HG03558 (cell line): ENCODE data around the gene CYP21A2.
"Not testable (repeated sequence)": the region's sequence is repeated elsewhere in the genome, so short reads cannot be mapped to it uniquely, and the experiment has no call there.

Experiments used
- ATAC-seq: cut with Tn5 transposase; IDR thresholded peaks from one replicate; pipeline ENCODE4 v1.9.1; 2021; ENCODE audit warnings: moderate number of reproducible peaks; ENCODE audit not compliant: unreplicated experiment; ENCODE audit errors: extremely low read depth

The CYP21A2 gene

DNA sequence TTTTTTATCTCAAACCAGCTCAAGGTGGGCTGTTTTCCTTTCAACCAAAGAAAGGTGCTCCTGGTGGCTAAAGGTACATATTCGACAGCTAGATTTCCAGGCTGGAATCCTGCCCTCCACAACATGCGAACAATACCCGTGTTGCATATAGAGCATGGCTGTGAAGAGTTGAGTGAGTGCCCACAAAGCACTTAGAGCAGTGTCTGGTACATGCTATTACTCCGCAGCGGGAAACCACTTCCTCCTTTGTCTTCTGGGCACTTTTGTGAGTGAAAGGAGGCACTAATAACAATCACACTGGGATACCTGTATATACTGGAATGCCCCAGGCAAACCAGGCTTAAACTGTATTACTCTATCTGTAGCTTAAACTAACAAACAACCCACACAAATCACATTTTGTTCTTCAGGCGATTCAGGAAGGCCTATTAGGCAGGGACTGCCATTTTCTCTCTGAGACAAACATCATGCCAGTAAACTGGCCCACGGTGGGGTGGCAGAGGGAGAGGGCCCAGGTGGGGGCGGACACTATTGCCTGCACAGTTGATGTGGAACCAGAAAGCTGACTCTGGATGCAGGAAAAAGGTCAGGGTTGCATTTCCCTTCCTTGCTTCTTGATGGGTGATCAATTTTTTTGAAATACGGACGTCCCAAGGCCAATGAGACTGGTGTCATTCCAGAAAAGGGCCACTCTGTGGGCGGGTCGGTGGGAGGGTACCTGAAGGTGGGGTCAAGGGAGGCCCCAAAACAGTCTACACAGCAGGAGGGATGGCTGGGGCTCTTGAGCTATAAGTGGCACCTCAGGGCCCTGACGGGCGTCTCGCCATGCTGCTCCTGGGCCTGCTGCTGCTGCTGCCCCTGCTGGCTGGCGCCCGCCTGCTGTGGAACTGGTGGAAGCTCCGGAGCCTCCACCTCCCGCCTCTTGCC is at the start of gene CYP21A2:
Gene CYP21A2, plus strand, starts transcription at position 818 of the 927 bp plus-strand sequence. Its CDS starts 8 bp downstream, at position 826.
- not testable (repeated sequence) for ATAC-seq

DNA sequence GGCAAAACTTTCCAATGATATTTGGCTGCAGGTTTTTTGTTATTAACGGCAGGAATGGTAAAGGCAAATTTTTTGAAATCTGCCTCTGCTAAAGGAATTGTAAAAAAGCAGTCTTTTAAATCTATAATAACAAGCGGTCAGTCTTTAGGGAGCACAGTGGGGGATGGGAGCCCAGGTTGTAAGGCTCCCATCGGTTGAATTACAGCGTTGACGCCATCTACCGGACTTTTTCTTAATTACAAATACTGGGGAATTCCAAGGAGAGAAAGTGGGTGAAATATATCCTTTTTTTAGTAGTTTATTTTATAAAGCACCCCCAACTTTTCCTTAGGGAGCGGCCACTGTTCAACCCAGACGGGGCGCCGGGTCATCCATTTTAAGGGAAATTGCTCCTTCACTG is 48.9 kb upstream of the CYP21A2 start:
- ATAC-seq, result not testable (repeated sequence)

DNA sequence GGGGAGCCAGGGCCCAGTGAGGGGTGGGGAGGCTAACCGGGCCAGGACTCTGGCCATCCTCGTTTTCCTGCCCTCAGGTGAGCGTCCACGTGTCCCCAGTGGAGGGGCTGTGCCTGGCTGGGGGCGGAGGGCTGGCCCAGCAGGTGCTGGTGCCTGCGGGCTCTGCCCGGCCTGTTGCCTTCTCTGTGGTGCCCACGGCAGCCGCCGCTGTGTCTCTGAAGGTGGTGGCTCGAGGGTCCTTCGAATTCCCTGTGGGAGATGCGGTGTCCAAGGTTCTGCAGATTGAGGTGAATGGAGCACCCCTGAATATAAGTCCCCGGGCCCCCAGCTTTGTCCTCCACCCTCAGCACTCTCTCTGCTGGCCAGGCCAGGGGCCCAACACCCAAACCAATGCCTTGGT is 43.8 kb upstream of the CYP21A2 start:
- not testable (repeated sequence) for ATAC-seq

DNA sequence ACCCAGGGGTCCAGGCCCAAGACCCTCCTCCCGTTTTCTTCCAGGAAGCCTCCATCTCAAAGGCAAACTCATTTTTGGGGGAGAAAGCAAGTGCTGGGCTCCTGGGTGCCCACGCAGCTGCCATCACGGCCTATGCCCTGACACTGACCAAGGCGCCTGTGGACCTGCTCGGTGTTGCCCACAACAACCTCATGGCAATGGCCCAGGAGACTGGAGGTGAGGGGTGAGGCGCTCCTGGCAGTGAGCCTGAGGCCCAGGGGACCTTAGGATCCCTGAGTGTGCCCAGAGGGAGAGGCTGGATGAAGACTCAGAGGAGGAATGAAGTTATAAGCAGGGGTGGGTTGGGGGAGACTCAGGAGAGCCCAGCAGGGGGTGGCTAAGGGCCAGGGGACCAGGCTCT is 41.8 kb upstream of the CYP21A2 start:
- not testable (repeated sequence) for ATAC-seq

DNA sequence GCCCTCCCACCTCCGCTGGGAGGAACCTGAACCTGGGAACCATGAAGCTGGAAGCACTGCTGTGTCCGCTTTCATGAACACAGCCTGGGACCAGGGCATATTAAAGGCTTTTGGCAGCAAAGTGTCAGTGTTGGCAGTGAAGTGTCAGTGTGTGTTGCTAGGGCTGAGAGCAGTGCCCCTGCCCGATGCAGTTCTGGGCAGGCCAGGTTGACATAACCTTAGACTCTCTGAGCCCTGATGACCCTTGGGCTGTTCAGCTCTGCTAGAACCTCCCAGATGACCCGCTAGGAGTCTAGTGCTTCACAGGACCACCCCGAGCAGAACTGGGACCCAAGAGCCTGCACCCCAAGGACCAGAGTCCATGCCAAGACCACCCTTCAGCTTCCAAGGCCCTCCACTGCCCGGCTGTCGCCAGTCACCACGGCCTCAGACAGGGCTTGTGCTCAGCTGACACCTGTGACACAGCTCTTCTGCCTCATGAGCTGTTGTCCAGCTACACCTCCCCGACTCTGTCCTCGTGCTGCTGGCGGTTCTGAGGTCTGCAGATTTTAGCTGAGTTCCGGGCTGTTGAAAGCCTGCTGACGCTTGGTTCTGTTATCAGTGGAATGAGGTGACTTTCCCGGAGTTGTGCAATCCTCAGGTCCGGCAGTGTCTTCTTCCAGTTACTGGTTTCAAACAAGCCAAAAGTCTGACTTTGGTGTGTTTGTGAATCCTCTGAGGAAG is 35.5 kb upstream of the CYP21A2 start:
- ATAC-seq, result not testable (repeated sequence)

DNA sequence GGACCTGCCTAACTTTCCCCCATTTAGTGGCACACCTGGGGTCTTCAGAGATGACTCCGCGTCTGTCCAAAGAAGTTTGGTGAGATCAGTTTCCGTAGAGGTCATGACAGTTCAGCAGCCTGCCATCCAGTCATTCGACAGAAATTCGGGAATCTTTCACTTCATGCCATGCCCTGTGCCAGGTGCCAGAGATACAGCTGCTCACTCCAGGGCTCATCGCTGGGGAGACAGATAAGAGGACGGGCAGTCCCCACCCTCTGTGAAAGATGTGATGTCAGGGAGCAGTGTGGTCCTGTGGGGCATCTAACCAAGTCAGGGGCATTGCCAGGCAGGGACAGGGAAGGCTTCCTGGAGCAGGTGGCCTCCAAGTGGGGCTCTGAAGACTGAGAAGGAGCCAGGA is 34.9 kb upstream of the CYP21A2 start:
- ATAC-seq, result not testable (repeated sequence)

DNA sequence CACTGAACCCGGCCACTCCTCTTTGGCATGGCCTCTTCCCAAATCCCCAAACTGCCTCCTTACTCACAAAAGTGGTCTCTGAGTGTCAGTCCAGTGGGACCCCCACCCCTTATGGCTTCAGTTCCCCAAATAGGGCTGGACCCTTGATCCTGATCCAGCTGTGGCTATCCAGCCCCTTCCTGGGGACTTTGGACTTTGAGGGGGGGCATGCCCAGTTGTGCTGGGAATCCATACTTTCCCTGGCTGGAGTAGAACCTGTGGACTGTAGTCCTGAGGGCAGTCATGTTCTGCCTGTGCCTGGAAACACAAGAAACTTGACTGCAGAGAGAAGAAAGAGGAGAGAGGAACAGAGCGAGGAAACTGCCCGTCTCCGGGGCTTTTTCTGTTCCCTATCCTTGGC is 33.8 kb upstream of the CYP21A2 start:
- ATAC-seq, result not testable (repeated sequence)

DNA sequence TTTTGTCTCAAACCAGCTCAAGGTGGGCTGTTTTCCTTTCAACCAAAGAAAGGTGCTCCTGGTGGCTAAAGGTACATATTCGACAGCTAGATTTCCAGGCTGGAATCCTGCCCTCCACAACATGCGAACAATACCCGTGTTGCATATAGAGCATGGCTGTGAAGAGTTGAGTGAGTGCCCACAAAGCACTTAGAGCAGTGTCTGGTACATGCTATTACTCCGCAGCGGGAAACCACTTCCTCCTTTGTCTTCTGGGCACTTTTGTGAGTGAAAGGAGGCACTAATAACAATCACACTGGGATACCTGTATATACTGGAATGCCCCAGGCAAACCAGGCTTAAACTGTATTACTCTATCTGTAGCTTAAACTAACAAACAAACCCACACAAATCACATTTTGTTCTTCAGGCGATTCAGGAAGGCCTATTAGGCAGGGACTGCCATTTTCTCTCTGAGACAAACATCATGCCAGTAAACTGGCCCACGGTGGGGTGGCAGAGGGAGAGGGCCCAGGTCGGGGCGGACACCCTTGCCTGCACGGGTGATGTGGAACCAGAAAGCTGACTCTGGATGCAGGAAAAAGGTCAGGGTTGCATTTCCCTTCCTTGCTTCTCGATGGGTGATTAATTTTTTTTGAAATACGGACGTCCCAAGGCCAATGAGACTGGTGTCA is 33.2 kb upstream of the CYP21A2 start:
- not testable (repeated sequence) for ATAC-seq

DNA sequence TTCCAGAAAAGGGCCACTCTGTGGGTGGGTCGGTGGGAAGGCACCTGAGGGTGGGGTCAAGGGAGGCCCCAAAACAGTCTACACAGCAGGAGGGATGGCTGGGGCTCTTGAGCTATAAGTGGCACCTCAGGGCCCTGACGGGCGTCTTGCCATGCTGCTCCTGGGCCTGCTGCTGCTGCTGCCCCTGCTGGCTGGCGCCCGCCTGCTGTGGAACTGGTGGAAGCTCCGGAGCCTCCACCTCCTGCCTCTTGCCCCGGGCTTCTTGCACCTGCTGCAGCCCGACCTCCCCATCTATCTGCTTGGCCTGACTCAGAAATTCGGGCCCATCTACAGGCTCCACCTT is 32.7 kb upstream of the CYP21A2 start:
- not testable (repeated sequence) for ATAC-seq

DNA sequence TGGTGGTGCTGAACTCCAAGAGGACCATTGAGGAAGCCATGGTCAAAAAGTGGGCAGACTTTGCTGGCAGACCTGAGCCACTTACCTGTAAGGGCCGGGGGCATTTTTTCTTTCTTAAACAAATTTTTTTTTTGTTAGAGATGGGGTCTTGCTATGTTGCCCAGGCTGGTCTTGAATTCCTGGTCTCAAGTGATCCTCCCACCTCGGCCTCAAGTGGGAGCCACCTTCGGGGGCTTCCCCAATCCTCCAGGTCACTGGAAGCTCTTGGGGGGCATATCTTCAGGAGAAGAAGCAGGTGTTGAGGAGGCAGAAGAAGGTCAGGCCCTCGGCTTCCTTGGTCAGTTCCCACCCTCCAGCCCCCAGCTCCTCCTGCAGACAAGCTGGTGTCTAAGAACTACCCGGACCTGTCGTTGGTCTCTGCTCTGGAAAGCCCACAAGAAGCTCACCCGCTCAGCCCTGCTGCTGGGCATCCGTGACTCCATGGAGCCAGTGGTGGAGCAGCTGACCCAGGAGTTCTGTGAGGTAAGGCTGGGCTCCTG is 32.2 kb upstream of the CYP21A2 start:
- ATAC-seq, result not testable (repeated sequence)

DNA sequence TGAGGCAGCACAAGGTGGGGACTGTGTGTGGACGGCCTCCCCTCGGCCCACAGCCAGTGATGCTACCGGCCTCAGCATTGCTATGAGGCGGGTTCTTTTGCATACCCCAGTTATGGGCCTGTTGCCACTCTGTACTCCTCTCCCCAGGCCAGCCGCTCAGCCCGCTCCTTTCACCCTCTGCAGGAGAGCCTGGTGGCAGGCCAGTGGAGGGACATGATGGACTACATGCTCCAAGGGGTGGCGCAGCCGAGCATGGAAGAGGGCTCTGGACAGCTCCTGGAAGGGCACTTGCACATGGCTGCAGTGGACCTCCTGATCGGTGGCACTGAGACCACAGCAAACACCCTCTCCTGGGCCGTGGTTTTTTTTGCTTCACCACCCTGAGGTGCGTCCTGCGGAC is 31.1 kb upstream of the CYP21A2 start:
- not testable (repeated sequence) for ATAC-seq

DNA sequence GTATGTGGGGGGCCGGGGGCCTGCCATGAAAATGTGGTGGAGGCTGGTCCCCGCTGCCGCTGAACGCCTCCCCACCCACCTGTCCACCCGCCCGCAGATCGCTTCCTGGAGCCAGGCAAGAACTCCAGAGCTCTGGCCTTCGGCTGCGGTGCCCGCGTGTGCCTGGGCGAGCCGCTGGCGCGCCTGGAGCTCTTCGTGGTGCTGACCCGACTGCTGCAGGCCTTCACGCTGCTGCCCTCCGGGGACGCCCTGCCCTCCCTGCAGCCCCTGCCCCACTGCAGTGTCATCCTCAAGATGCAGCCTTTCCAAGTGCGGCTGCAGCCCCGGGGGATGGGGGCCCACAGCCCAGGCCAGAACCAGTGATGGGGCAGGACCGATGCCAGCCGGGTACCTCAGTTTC is 30.2 kb upstream of the CYP21A2 start:
- ATAC-seq, result not testable (repeated sequence)

DNA sequence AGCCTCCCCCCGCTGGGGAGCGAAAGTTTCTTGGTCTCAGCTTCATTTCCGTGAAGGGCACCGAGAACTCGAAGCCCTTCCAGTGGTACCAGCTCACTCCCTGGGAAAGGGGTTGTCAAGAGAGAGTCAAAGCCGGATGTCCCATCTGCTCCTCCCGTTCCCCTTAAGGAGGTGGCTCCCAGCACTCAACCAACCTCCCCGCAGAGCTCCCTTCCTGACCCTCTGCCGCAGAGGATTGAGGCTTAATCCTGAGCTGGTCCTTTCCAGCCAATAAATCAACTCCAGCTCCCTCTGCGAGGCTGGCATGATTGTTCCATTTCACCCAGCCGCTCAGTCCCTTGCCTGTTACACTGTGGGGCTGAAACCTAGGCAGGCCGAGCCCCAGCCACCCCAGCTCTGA is 29.6 kb upstream of the CYP21A2 start:
- not testable (repeated sequence) for ATAC-seq

DNA sequence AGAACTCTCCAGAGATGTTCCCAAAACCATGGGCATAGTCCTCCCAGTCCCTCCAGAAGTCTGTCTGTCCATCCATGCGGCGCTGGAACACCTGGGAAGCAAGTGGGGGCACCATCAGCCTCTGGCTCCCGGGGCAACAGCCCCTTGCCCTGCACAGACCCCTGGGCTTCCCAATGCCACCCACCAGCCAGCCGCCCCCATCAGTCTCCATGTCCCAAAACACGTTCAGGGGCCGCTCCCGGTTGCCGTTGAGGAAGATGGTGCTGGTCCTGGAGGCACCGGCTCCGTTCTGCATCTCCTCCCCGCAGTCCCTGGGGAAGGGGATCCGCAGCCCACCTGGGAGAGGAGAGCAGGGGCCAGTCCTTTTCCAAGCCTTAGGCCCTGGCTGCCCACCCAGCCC is 28.7 kb upstream of the CYP21A2 start:
- ATAC-seq, result not testable (repeated sequence)

DNA sequence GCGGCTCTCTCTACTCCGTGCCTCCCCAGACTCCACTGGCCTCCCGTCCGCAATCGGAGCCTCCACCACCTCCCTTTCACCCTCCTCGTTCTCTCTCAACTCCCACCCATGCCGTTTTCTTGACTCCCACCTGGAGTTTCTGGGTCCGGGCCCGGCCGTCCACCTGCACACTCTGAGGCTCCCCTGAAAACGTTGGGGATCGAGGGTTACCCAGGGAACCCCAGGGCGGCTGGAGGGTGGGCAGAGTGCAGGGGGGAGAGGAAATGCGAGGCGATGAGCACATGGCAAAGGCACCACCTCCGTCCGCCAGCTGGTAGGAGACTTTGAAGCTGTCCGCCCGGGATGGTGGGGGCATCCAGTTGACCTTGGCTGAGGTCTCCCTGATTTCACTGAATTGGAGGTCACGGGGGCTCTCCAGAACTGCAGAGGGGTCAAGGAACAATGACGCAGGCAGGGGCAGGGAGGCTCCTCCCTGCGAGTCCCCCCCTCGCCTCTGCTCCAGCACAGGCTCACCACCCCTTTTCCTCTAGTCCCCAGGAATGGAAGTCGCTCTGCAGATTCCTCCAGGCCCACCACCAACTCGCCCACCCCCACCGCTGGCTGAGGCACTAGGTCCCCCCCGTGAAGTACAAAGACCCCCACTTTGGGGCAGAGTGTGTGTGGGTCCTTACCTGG is 27.2 kb upstream of the CYP21A2 start:
- not testable (repeated sequence) for ATAC-seq

DNA sequence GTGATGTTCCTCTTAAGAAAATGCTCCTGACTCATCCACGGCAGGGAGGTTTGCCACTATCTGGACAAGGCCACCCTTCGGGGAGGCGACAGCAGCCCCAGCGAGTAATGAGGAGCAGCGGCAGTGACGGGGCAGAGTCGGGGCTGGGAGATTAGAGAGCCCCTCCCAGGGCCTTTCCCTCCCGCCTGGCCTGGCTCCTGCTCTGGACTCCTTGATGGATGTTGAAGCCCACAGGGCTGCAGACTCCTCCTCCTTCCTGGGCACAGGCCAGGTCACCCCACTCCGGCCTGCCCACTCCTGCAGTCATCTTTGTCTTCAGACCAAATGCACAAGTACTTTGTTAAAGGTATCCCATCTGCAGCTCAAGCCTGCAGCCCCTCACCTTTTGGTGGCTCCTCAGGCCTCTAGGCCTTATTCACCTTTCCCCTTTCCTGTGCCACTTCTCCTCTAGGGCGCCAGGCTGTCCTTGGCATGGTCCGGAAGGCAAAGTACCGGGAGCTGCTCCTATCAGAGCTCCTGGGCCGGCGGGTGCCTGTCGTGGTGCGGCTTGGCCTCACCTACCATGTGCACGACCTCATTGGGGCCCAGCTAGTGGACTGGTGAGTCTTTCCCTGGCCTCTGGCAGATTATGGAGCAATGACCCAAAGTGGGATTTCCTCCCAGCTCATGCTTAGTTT is 25.1 kb upstream of the CYP21A2 start:
- not testable (repeated sequence) for ATAC-seq

DNA sequence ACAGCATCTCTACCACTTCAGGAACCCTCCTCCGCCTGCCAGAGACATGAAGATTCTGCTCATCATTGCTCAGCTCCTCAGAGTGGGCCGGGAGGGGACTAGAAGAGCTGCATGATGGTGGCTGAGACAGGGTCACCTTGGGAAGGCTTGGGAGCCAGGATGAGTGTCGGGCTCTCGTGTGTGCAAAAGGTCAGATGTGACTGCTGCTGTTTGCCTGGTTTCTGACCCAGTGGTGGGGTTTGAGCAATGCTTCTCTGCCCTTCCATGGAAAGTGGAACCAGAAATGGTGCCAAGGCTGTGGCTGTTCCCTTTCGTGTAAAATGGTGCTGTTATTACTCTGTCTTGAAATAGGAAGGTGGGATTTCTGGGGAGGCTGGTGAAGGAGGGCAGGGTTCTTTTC is 24.5 kb upstream of the CYP21A2 start:
- not testable (repeated sequence) for ATAC-seq

DNA sequence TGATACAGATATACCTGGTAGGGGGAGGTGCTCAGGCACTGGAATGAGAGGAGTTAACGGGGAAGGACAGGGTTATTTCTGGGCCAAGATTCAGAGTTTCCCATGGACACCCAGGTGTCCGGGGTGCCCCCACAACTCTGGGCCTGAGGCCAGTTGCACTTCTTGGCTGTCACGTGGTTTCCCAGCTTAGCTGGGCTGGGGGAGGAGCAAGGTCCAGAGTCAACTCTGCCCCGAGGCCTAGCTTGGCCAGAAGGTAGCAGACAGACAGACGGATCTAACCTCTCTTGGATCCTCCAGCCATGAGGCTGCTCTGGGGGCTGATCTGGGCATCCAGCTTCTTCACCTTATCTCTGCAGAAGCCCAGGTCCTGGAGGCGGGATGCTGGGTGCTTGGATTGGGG is 23.7 kb upstream of the CYP21A2 start, which contains the start of gene C4B:
Gene C4B, plus strand, starts transcription at position 249 of the 400 bp plus-strand sequence. Its CDS starts 51 bp downstream, at position 300.
- not testable (repeated sequence) for ATAC-seq

DNA sequence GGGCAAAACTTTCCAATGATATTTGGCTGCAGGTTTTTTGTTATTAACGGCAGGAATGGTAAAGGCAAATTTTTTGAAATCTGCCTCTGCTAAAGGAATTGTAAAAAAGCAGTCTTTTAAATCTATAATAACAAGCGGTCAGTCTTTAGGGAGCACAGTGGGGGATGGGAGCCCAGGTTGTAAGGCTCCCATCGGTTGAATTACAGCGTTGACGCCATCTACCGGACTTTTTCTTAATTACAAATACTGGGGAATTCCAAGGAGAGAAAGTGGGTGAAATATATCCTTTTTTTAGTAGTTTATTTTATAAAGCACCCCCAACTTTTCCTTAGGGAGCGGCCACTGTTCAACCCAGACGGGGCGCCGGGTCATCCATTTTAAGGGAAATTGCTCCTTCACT is 16.1 kb upstream of the CYP21A2 start:
- not testable (repeated sequence) for ATAC-seq
